HCT116 (cell line): ENCODE data around the gene MT2A. TPM values are rescaled to one million over a fixed set of nuclear protein-coding genes. Genes with fewer than 3 reads are reported as not detected.

ENCODE experiments used
- ATAC-seq: fragments of 200-7000 bp; cut with Tn5 transposase; 2 replicates; pipeline ENCODE4 v1.9.1; 2020; ENCODE audit warnings: mild to moderate bottlenecking, moderate library complexity
- BruUV-seq: library from RNA; stranded (reverse); fragments of 400-500 nt; replicated peaks from 2 replicates; lab custom pipeline; 2021; lab: Mats Ljungman, UMichigan
- CTCF ChIA-PET: fragments of 300-600 bp; sonication (Branson Sonifier 250); formaldehyde crosslinking; loops from one replicate; lab custom pipeline; 2021; ENCODE audit warnings: antibody characterized with exemption; lab: Charles Lee
- POLR2A ChIA-PET: fragments of 300-600, 350-600 bp; sonication (Branson Sonifier 250); formaldehyde crosslinking; loops from one replicate; lab custom pipeline; 2021; ENCODE audit warnings: antibody characterized with exemption; lab: Charles Lee
- RAD21 ChIA-PET, 2 experiments: fragments of 300-600 bp; sonication (Branson Sonifier 250); formaldehyde crosslinking; loops; one replicate each; lab custom pipeline; 2023; ENCODE audit warnings: low total read pairs in 2 of 2; ENCODE audit not compliant: uncharacterized antibody in 2 of 2, unreplicated experiment in 2 of 2, low non-redundant PET in 1 of 2; lab: Charles Lee
- DNase-seq: peaks from one replicate; pipeline ENCODE4 v3.0.0-alpha.2; 2010; ENCODE audit warnings: low read depth, low spot score
- H2AFZ ChIP-seq: fragments of 200-600 bp; shearing (Covaris generic), sonication (generic); 2 replicates; pipeline ENCODE4 v1.6.1; 2017; ENCODE audit warnings: low read depth, mixed run types, mixed read lengths, antibody characterized with exemption, low read length; ENCODE audit not compliant: poor library complexity, severe bottlenecking
- H3K27ac ChIP-seq: 2 replicates; pipeline ENCODE4 v1.5.1; 2012; ENCODE audit warnings: low read depth, low read length
- H3K27me3 ChIP-seq: fragments of 200-600 bp; sonication (generic); 2 replicates; pipeline ENCODE4 v1.6.1; 2016; ENCODE audit warnings: mixed run types, low read length, mixed read lengths; ENCODE audit not compliant: insufficient read depth
- H3K36me3 ChIP-seq, 2 experiments: fragments of 200-500 bp in 1 of 2; fragments of 200-600 bp in 1 of 2; sonication (Bioruptor generic) in 1 of 2; sonication (generic) in 1 of 2; 2 replicates each; pipeline versions ENCODE4 v1.5.1 to v1.6.1; 2014 to 2016; ENCODE audit warnings: low read length in 2 of 2, inconsistent platforms in 1 of 2, mixed read lengths in 1 of 2, mixed run types in 1 of 2; ENCODE audit not compliant: insufficient read depth in 2 of 2, control insufficient read depth in 1 of 2
- H3K4me1 ChIP-seq, 2 experiments: fragments of 200-600 bp in 1 of 2; sonication (generic) in 1 of 2; 2 replicates each; pipeline versions ENCODE4 v1.5.1 to v1.6.1; 2012 to 2017; ENCODE audit warnings: low read length in 2 of 2, inconsistent platforms in 1 of 2, mild to moderate bottlenecking in 1 of 2, mixed read lengths in 1 of 2, mixed run types in 1 of 2, moderate library complexity in 1 of 2; ENCODE audit not compliant: insufficient read depth in 2 of 2, control insufficient read depth in 1 of 2
- H3K4me2 ChIP-seq: fragments of 200-600 bp; sonication (generic); 2 replicates; pipeline ENCODE4 v1.6.1; 2017; ENCODE audit warnings: mixed run types, low read length, mixed read lengths
- H3K4me3 ChIP-seq, 2 experiments: fragments of 200-600 bp in 1 of 2; sonication (generic) in 1 of 2; replicated peaks in 1 of 2; 2 replicates each; pipeline ENCODE4 v1.5.1; 2011 to 2016; ENCODE audit warnings: low read length in 2 of 2, control low read depth in 1 of 2, low read depth in 1 of 2, mild to moderate bottlenecking in 1 of 2, mixed read lengths in 1 of 2, mixed run types in 1 of 2
- H3K79me2 ChIP-seq: fragments of 200-600 bp; sonication (generic); 2 replicates; pipeline ENCODE4 v1.6.1; 2017; ENCODE audit warnings: mild to moderate bottlenecking, mixed run types, low read length, moderate library complexity, mixed read lengths; ENCODE audit not compliant: insufficient read depth
- H3K9ac ChIP-seq: fragments of 200-600 bp; sonication (generic); 2 replicates; pipeline ENCODE4 v1.6.1; 2016; ENCODE audit warnings: low read length, mixed read lengths
- H3K9me2 ChIP-seq: fragments of 200-600 bp; sonication (generic), shearing (Covaris generic); 2 replicates; pipeline ENCODE4 v1.6.1; 2017; ENCODE audit warnings: mixed run types, mild to moderate bottlenecking, moderate library complexity; ENCODE audit not compliant: insufficient read depth
- H3K9me3 ChIP-seq, 2 experiments: fragments of 200-500 bp in 1 of 2; fragments of 200-600 bp in 1 of 2; sonication (Bioruptor generic) in 1 of 2; sonication (generic) in 1 of 2; 2 replicates each; pipeline ENCODE4 v1.6.1; 2014 to 2017; ENCODE audit warnings: low read length in 2 of 2, mixed read lengths in 2 of 2, inconsistent platforms in 1 of 2, low read depth in 1 of 2, mild to moderate bottlenecking in 1 of 2, mixed run types in 1 of 2, moderate library complexity in 1 of 2; ENCODE audit not compliant: control insufficient read depth in 1 of 2, insufficient read depth in 1 of 2
- H4K20me1 ChIP-seq: fragments of 200-600 bp; sonication (generic), shearing (Covaris generic); 2 replicates; pipeline ENCODE4 v1.6.1; 2017; ENCODE audit warnings: mixed run types, mild to moderate bottlenecking, moderate library complexity; ENCODE audit not compliant: insufficient read depth
- CEBPB ChIP-seq: IDR thresholded peaks from 2 replicates; pipeline ENCODE4 v1.6.1; 2012; ENCODE audit warnings: low read depth
- EZH2 ChIP-seq: fragments of 200-600 bp; sonication (generic); IDR thresholded peaks from 2 replicates; pipeline ENCODE4 v1.6.1; 2017; ENCODE audit warnings: antibody characterized with exemption, mixed run types
- EZH2phosphoT487 ChIP-seq: fragments of 200-600 bp; IDR thresholded peaks from 2 replicates; pipeline ENCODE4 v1.6.1; 2018; ENCODE audit warnings: antibody characterized with exemption, borderline replicate concordance
- FOSL1 ChIP-seq: IDR thresholded peaks from 2 replicates; pipeline ENCODE4 v1.6.1; 2012; ENCODE audit warnings: low read depth
- POLR2AphosphoS5 ChIP-seq: IDR thresholded peaks from 2 replicates; pipeline ENCODE4 v1.6.1; 2011; ENCODE audit warnings: mild to moderate bottlenecking, low read depth, low read length, moderate library complexity
- RAD21 ChIP-seq: IDR thresholded peaks from 2 replicates; pipeline ENCODE4 v1.6.1; 2012; ENCODE audit warnings: low read depth, mild to moderate bottlenecking
- ZFX ChIP-seq: fragments of 450-650 bp; IDR thresholded peaks from 2 replicates; pipeline ENCODE4 v1.6.1; 2017
- intact Hi-C: fragments of 100-400 bp; cut with micrococcal nuclease; formaldehyde crosslinking; loops from 2 replicates; pipeline ENCODE4 v1.10.0; 2022
- total RNA-seq: library from RNA; stranded (reverse); gene quantifications from one replicate; pipeline ENCODE4 v1.2.1, GENCODE V29; 2021; ENCODE audit not compliant: unreplicated experiment
- TF ChIP-seq, protein P1 (sequence below): IDR thresholded peaks from 2 replicates; pipeline ENCODE4 v1.6.1; 2012; ENCODE audit warnings: low read depth
- TF ChIP-seq, protein P2 (sequence below): IDR thresholded peaks from 2 replicates; pipeline ENCODE4 v1.6.1; 2011; ENCODE audit warnings: mild to moderate bottlenecking, low read length, moderate library complexity; ENCODE audit not compliant: insufficient replicate concordance; ENCODE audit errors: extremely low read depth

Gene MT2A
- total RNA-seq, 1 experiment from 2014 or later, result 710 TPM

DNA sequence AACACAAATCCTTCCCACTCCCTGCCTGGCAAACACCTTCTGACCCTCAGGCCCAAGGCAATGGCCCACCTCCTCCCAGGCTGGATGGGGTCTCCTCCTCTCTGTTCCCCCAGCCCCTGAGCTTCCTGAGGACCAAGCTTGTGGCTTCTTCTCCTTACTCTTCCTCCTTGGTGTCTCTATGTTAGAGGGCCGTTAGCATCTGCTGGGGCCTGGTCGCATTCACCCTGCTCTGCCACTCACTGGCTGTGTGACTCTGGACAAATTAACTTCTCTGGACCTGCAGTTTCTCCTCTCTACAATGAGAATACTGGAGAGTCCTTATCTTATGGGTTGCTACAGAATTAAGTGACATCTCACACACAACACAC lies 725 bp upstream of the MT2A start (continued):
- TF ChIP-seq, protein P1, sequence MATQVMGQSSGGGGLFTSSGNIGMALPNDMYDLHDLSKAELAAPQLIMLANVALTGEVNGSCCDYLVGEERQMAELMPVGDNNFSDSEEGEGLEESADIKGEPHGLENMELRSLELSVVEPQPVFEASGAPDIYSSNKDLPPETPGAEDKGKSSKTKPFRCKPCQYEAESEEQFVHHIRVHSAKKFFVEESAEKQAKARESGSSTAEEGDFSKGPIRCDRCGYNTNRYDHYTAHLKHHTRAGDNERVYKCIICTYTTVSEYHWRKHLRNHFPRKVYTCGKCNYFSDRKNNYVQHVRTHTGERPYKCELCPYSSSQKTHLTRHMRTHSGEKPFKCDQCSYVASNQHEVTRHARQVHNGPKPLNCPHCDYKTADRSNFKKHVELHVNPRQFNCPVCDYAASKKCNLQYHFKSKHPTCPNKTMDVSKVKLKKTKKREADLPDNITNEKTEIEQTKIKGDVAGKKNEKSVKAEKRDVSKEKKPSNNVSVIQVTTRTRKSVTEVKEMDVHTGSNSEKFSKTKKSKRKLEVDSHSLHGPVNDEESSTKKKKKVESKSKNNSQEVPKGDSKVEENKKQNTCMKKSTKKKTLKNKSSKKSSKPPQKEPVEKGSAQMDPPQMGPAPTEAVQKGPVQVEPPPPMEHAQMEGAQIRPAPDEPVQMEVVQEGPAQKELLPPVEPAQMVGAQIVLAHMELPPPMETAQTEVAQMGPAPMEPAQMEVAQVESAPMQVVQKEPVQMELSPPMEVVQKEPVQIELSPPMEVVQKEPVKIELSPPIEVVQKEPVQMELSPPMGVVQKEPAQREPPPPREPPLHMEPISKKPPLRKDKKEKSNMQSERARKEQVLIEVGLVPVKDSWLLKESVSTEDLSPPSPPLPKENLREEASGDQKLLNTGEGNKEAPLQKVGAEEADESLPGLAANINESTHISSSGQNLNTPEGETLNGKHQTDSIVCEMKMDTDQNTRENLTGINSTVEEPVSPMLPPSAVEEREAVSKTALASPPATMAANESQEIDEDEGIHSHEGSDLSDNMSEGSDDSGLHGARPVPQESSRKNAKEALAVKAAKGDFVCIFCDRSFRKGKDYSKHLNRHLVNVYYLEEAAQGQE, result no peak
- no peak for TF ChIP-seq EZH2

DNA sequence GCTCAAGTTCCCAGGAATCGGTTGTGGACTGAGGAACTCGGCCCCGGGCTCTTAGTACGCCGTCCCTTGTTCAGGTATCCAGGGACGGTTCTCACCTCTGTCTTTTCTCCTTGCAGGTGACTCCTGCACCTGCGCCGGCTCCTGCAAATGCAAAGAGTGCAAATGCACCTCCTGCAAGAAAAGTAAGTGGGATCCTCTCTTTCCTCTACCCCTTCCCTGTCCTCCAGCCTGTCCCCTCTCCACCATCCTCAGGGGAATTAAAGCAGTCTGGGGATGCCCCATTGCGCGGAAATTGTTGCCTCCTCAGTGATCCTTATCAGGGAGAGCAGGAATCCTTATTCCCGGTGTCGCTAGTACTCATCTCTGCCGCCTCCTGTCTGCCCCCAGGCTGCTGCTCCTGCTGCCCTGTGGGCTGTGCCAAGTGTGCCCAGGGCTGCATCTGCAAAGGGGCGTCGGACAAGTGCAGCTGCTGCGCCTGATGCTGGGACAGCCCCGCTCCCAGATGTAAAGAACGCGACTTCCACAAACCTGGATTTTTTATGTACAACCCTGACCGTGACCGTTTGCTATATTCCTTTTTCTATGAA lies 585 bp downstream of the MT2A start:
- Histone ChIP-seq H3K9me2 (no peaks in the 10 kb centered on the region), H3K4me2 (peak overlapping the region; percentile 95), H3K27me3 (no peaks in the 10 kb centered on the region), H3K4me3 (peak overlapping the region; percentile 63 to 85), H3K4me1 (peaks cover 68 to 87% of the 10 kb centered on the region in 2 experiments)
- TSS peak; percentile 97 for BruUV-seq
- intact Hi-C loops, result loop anchor here (1.0 to 2.0 kb wide), 2 partner anchors 16 to 74 kb away; partner anchors contain the start of genes MT1E and MT1X
- ATAC-seq, result no peak
- POLR2A ChIA-PET, result interaction anchor here (0.8 to 16.1 kb wide), 10 partner anchors 9 to 133 kb away, joined by 3 to 344 read pairs (median 3); partner anchors contain the start of genes MT1E and MT1F
- no peak for TF ChIP-seq FOSL1
- TF ChIP-seq EZH2phosphoT487, result no peak
- TF ChIP-seq, protein P1, result no peak
- TF ChIP-seq CEBPB, result no peak
- TF ChIP-seq POLR2AphosphoS5, result no peak
- TF ChIP-seq, protein P2, sequence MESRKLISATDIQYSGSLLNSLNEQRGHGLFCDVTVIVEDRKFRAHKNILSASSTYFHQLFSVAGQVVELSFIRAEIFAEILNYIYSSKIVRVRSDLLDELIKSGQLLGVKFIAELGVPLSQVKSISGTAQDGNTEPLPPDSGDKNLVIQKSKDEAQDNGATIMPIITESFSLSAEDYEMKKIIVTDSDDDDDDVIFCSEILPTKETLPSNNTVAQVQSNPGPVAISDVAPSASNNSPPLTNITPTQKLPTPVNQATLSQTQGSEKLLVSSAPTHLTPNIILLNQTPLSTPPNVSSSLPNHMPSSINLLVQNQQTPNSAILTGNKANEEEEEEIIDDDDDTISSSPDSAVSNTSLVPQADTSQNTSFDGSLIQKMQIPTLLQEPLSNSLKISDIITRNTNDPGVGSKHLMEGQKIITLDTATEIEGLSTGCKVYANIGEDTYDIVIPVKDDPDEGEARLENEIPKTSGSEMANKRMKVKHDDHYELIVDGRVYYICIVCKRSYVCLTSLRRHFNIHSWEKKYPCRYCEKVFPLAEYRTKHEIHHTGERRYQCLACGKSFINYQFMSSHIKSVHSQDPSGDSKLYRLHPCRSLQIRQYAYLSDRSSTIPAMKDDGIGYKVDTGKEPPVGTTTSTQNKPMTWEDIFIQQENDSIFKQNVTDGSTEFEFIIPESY, result no peak
- TF ChIP-seq RAD21, result no peak
- TF ChIP-seq ZFX, result no peak
- TF ChIP-seq, all 23 proteins: peak for 0
- Histone ChIP-seq H3K9me3 (no peaks in the 10 kb centered on the region), H2AFZ (no peak overlapping the region), H3K36me3 (no peaks in the 10 kb centered on the region), H4K20me1 (no peaks in the 10 kb centered on the region), H3K9ac (peak overlapping the region; percentile 91), H3K79me2 (peaks cover 14% of the 10 kb centered on the region), H3K27ac (peak overlapping the region; percentile 96)
- ChIA-PET RAD21 (interaction anchor here (0.6 to 1.0 kb wide), 2 partner anchors 8 to 17 kb away, joined by 5 to 7 read pairs; partner anchors contain the start of gene MT1E (in 1 of the 2)), CTCF (interaction anchor here (0.9 to 1.7 kb wide), 6 partner anchors 8 to 253 kb away, joined by 3 to 8 read pairs (median 4); no protein-coding TSS in a partner anchor)
- no peak for DNase-seq
